HG03159 (cell line): ENCODE measurements around the gene CST2.
"Not testable (repeated sequence)": the region's sequence is repeated elsewhere in the genome, so short reads cannot be mapped to it uniquely, and the experiment has no call there.

Source experiments
- ATAC-seq: cut with Tn5 transposase; IDR thresholded peaks from one replicate; pipeline ENCODE4 v1.9.1; 2021; ENCODE audit warnings: mild to moderate bottlenecking, moderate library complexity; ENCODE audit not compliant: unreplicated experiment

Gene CST2, protein sequence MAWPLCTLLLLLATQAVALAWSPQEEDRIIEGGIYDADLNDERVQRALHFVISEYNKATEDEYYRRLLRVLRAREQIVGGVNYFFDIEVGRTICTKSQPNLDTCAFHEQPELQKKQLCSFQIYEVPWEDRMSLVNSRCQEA

DNA sequence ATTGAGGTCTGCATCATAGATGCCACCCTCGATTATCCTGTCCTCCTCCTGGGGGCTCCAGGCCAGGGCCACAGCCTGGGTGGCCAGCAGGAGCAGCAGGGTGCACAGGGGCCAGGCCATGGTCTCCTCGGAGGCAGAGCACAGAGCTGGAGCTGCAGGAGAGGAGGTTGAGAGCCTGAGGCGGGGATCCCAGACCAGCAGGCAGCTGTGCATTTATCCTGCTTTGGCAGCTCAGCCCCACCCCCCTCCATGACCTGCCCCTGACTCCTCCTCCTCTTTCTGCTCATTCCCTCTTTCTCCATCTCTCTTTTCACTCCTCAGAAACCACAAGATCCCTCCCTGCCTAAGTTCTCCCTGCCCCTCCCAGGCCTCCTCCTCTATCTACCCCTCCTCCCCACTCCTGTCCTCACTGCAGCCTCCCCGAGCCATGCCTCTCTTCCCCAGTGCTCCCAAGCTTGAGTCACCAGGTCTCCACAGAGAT is at the start of gene CST2:
Gene CST2 (minus strand): TSS at position 189 of the 481 bp plus-strand sequence. CDS start 69 bp downstream, at position 120.
- ATAC-seq, result no peak

DNA sequence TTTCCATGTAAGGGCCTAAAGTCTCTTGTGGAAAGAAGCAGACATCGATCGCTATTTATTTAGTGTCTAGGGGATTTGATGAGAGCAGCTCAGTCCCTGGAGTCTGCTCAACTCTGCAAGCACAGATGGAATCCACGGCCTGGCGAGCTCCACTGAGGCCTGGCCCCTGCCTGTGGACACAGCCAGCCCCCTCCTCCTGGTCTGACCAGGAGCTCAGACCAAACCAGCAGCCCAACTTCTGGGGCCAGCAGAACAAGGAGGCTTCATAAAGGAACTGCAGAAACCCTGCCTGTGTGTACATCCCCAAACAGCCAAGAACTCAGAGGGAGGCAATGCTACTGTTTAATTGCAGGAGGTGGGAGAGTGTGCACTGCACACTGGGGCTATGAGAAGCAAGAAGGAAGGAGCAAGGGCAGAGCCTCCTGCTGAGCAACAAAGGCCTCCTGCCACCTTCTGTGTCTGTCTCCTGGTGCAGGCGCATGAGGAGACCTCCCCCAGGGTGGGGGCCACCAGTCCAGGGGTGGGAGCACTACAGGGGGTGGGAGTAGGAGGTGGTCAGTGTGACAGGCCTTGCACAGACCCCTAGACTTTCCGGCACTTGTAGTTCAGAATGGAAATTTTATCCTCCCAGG is 49.2 kb upstream of the CST2 start:
- no peak for ATAC-seq

DNA sequence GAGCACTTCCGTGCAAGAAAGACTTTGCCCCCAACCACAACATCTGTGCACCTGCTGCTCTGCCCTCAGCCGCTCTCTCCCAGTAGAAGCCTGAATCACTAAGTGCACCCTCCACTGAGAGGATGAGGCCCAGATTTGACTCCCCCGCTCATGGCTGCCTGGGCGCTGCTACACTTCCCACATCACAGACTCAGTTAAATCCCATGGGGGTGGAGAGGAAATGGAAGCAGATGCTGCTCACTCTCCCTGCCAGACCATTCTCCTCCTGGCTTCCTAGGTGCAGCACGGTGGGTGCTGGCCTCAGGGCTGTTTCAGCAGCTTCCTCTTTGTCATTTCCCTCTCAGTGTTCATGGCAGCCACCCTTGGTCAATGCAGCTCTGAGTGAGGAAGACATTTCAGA is 48.2 kb upstream of the CST2 start:
- ATAC-seq, result no peak

DNA sequence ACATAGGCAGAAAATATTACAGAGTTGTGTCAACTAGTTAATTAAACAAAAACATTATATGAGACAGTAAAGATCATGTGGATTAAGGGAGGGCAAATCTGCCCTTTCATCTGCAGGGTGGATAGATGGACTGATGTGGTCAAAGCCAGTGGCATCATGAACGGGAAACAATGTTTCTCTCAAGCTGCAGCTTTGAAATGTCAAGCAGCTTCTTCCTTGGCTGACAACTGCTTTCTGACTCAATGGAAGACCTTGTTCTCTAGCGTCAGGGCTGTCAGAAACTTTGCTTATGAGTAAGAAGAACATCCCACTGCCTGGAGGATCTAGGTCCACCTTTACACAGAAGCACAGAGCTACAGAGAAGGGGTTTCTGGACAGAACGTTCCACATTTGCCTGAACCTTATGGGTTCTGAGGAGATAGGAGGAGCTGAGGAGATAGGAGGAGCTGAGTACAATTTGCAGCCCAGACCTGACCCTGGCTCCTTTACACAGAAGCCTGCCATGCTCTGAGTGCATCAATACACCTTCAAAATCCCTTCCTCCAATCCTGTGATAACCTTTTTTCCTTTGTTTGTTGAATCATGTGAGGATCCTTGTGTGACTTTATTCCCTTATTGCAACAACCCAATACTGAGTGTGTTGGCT is 47.0 kb upstream of the CST2 start:
- no peak for ATAC-seq

DNA sequence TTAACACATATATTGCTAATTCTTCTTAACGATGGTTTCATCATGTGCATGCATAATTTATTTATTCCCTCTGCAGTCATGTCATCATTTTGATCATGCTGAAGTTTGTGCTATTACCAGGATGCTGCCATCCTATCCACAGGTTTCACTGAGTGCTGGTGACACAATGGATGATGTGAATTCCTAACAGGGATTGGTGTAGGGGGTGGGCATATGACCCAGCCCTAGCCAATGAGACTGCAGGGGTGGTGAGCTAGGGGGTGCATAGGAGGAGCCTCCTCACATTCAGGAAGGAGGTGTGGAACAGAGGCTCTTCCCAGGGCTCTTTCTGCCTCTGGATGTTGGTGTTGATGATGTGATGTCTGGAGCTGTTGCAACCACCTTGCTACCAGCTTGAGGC is 45.5 kb upstream of the CST2 start:
- ATAC-seq, result no peak

DNA sequence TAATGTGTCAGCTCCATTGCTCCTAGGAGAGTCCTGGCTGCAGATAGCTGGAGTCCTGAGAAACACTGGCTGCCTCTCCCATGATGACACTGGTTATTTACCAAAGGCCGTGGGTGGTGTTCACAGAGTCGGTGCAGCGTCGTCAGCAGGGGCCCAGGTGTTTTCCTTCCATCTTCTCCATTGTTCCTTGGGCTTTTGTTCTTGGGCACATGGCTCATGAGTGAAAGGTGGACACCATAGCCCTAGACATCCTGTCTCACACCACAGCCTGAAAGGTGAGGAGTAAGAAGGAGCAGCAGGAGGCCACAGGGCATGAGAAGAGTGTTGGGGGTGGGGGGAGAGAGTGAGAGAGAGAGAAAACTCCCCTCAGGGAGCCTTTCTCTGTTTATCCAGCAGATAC is 43.9 kb upstream of the CST2 start:
- ATAC-seq, result no peak

DNA sequence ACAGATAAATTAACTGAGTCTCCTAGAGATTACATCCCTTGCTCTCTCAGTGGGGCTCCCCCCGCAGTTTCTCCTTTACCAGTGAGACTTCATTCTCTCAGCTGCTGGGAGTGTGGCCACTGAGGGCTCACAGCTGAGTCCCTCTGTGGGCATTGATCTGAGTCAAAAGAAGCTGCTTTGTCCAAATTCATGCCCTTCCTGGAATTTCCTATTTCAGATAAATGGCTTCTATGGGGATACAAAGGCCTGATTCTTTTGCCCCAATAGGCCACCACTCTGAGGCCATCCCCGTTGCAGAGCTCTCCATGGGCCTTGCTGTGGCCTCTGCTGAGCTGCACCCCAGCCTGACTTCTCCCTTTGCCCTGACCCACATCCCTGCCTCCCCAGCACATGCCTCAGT is 43.0 kb upstream of the CST2 start:
- ATAC-seq, result no peak

DNA sequence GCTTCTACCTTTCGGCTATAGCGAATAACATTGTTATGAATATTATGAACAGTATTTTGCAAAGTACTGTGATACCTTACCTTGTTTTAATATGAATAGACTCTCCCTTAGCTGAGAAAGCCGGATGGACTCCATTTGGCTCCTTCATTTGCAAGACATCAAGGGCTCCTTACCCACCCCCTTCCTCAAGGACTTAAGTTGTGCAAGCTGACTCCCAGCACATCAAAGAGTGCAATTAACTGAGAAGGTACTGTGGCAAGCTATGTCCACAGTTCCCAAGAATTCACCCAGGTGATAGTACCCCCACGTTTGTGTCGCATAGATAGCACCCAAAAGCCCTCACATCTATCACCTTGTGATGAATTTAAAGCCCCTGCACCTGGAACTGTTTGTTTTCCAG is 41.8 kb upstream of the CST2 start:
- ATAC-seq, result no peak

DNA sequence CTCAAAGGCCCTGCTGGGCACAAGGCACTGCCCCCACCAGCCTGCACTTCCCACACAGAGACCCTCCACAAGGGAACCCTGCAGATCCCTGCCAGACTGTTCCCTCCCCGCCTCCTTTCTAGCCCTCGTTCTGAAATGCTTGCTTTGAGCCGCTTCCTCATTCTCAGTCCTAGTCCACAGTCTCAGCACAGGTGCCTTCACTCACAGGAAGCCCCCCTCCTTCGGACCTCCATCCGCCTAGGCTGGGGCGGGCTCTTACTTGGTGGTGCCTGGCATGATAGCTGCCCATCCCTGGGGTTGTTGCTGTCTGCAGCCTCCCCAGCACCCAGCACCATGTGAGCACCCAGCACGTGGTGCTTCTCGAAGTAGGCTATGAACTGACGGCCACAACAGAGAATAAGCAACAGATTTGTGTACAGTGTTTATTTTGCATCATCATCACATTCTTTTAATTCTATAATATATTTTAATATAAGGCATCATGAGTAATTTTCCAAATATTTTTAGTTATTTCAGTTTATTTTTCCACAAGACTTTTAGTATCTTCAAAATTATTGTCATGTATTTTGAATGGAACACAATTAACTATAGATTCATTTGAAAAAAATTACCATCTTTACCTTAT is 40.7 kb upstream of the CST2 start:
- no peak for ATAC-seq

DNA sequence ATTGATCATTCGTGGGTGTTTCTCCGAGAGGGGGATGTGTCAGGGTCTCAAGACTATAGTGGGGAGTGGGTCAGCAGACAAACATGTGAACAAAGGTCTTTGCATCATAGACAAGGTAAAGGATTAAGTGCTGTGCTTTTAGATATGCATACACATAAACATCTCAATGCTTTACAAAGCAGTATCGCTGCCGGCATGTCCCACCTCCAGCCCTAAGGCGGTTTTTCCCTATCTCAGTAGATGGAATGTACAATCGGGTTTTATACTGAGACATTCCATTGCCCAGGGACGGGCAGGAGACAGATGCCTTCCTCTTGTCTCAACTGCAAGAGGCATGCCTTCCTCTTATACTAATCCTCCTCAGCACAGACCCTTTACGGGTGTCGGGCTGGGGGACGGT is 34.2 kb upstream of the CST2 start:
- not testable (repeated sequence) for ATAC-seq

DNA sequence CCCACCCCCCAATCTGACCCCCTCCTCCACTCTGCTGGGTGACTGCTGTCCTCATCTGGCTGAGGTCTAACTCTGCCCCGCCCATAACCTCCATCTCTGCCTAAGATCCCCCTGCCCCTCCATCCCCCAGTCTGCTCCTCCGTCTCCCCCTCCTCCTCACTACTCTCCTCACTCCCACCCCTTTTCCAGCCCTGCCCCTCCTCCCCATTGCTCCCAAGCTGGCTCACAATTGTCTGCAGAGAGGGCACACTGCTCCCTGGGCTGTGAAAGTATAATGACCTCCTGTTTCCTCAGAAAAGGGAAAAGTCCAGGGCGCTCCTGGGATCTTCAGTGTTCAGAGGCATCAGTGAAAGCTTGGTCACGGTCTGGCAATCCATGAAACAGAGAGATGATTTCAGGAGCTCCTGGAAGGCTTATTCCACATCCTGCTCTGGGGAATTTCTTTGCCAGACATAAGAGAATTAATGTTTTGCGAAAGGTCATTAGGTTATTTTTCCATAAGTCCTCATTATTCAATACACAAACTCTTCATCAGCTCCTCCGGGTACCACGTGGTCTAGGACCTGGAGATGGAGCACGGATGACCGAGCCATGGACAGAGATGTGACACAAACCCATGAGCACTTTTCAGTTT is 31.6 kb upstream of the CST2 start:
- ATAC-seq, result no peak

DNA sequence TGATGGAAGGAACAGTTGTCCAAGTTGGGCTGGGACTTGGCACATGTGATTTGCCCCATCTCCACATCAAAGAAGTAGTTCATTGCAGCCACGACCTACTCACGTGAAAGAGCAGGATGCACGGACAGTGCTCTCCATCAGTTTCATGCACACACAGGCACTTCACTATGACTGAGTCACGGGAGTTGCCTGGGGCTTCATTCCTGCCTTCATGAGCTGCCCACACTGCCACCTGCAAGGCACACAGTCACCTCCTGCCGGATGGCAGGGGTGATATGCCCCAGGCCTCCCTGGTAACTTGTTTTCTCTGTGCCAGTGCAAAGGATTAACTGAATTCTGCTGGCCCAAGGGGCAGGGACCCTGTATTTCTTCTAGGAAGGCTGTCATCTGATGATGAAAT is 30.2 kb upstream of the CST2 start:
- no peak for ATAC-seq

DNA sequence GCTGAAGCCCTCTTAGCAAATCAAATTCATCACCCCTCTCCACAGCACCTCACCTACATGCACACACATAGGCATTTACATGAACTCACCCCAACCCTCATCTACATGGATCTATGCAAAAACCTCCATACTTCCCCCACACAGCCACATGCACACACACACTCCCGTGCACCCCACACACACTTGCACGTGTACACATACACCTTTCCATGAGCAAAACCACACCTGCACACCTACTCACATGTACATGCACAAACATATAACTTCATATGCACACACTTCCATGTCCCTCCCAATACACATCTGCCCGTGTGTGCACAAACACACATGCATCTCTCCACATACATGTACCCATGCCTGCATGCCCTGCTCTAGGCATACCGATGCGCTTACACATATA is 29.7 kb upstream of the CST2 start:
- ATAC-seq, result no peak

DNA sequence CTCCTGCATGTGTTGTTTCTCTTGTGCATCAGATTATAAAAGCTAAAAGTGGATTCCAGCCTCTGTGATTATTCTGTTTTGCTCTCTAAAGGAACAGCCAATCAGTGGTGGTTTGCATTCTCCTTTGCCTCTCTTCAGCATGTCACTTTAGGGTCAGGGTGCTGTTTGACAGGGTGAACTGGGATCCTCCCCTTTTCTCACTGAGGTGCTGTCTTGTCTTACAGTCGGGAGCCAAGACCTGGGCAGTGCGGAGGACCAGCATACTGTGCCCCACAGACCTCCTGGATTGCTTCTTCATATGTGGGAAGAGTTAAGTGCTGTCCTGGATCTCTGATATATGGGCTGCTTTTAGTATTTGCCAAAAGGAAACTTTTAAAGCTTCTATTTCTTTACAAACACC is 15.2 kb upstream of the CST2 start:
- no peak for ATAC-seq

DNA sequence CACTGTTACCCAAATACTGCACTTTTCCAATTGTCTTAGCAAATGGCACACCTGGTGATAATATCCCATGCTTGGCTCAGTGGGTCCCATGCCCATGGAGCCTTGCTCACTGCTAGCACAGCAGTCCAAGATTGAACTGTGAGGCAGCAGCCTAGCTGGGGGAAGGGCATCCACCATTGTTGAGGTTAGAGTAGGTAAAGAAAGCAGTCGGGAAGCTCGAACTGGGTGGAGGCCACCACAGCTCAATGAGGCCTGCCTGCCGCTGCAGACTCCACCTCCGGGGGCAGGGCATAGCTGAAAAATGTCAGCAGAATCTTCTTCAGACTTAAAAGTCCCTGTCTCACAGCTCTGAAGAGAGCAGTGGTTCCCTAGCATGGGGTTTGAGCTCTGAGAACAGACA is 9.2 kb upstream of the CST2 start:
- no peak for ATAC-seq

DNA sequence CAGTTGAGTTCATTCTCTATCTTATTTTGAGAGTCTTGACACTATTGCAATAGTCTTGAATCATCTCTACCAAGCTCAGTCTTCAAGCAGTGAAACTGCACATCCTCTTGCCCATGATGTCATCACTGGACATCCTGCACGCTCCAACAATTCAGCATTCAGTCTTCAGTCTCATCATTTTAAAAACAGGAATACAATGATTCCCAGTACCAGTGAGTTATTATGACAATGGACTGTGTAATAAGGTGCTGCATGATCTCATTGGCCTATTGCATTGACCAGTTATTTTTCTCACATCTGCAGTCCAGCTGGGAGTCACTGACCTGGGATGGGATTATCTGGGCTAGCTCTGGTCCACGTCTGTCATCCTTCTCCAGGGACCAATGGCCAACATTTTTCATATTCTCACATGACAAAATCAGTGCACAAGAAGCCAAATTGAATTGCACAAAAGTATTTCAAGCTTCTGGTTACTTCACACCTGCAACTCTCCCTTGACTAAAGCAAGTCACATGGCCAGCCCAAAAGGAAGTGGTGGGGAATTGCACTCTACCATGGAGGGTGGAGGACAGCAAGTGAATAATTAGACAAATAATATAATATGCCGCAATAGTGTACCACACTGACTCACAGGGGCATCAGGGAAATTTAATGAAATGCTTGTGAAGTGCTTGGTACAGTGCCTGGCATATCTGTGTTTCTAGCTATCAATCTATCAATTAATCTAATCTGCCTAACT is 6.4 kb upstream of the CST2 start:
- no peak for ATAC-seq

DNA sequence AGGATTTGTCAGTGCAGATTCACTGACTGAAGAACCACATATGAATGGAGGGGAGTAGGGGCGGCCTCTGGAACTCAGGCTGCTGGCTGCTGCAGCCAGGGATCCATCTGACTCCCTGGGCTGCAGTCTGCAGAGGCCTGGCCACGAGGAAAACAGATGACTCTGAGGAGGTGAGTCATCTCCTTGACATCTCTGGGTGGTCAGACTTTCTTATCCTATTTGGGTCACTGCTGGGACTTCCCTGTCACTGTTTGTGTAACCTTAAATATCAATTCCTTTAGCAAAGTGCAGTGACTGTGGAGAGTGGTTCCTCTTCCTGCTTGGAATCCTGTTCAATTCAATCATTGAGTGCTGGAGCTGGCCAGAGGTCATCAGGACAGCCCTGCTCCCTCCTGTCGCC is 5.4 kb upstream of the CST2 start:
- not testable (repeated sequence) for ATAC-seq

DNA sequence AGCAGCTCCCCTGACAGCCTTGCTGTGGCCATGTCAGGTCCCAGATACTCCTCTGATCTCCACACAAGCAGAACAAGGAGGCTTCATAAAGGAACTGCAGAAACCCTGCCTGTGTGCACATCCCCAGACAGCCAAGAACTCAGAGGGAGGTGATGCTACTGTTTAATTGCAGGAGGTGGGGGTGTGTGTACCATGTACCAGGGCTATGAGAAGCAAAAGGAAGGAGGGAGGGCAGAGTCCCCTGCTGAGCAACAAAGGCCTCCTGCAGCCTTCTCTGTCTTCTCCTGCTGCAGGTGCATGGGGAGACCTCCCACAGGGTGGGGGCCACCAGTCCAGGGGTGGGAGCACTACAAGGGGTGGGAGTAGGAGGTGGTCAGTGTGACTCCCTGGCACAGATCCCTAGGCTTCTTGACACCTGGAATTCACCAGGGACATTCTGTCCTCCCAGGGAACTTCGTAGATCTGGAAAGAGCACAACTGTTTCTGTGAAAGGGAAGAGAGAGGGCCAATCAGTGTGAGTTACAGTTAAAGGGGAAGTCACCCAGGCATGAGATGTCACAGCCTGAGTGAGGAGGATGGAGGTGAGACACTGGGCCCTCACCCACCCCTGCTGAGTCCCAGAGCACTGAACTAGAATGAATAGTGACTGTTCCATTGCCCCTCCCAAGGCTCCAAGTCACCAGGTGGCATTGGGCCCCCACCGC is 2.8 kb downstream of the CST2 start:
- no peak for ATAC-seq

DNA sequence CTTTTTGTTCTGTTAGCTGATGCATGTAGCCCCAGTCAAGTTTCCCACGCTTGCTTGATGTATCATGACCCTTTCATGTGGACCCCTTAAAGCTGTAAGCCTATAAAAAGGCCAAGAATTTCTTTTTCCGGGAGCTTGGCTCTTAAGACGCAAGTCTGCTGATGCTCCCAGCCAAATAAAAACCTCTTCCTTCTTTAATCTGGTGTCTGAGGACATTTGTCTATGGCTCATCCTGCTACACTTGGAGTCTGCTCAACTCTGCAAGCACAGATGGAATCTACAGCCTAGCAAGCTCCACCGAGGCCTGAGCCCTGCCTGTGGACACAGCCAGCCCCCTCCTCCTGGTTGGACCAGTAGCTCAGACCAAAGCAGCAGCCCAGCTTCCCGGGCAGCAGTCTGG is 3.4 kb downstream of the CST2 start:
- ATAC-seq, result no peak

DNA sequence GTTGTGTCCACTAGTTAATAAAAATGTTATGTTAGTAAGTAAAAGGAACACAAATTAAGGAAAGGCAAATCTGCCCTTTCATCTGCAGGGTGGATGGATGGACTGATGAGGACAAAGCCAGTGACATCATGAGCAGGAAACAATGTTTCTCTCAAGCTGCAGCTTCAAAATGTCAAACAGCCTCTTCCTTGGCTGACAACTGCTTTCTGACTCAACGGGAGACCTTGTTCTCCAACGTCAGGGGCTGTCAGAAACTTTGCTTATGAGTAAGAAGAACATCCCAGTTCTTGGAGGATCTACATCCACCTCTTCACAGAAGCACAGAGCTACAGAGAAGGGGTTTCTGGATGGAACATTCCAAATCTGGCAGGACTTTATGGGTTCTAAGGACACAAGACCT is 6.0 kb downstream of the CST2 start:
- ATAC-seq, result no peak
